Prostate gland (tissue), 2 donors: ENCODE measurements around the gene FABP6.

ENCODE experiments used
- CTCF ChIP-seq, 4 experiments: fragments of 200-600 bp in 2 of 4; fragments of 450-650 bp in 2 of 4; sonication (generic) in 2 of 4; IDR thresholded peaks; 1 replicate in 3 of 4; 2 replicates in 1 of 4; pipeline ENCODE4 v1.5.1; 2016 to 2019; ENCODE audit warnings: antibody characterized with exemption in 4 of 4, mild to moderate bottlenecking in 2 of 4, moderate library complexity in 2 of 4
- POLR2A ChIP-seq: fragments of 450-650 bp; IDR thresholded peaks from one replicate; pipeline ENCODE4 v1.6.1; 2016; ENCODE audit warnings: antibody characterized with exemption, mild to moderate bottlenecking
- POLR2AphosphoS5 ChIP-seq: sonication (generic); formaldehyde crosslinking; IDR thresholded peaks from one replicate; pipeline ENCODE4 v1.6.1; 2017; ENCODE audit warnings: antibody characterized with exemption

- no peak for TF ChIP-seq CTCF (IDR thresholded peaks at IDR 0.05)
- no peak for TF ChIP-seq POLR2A
- TF ChIP-seq POLR2AphosphoS5: no peak
Measured at GRCh38 chr5:160263326-160263855, 34.1 kb downstream of the FABP6 start.
